ENCODE results near the gene ADORA1.

Gene ADORA1

GRCh38 chr1:203085528-203086406, 41.8 kb upstream of the ADORA1 start, which contains the start of gene MYOG:
TSS of gene MYOG (minus strand) at chr1:203086012. CDS start at chr1:203085961, 51 bp downstream.
- TF ChIP-seq, protein P1, sequence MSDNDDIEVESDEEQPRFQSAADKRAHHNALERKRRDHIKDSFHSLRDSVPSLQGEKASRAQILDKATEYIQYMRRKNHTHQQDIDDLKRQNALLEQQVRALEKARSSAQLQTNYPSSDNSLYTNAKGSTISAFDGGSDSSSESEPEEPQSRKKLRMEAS (IDR thresholded peaks at IDR 0.05) = no peak
- TF ChIP-seq CEBPB (IDR thresholded peaks at IDR 0.05) = no peak
- no peak for TF ChIP-seq RAD21 (IDR thresholded peaks at IDR 0.05; ENCODE audit: low read depth)
- TF ChIP-seq EP300 (IDR thresholded peaks at IDR 0.05; ENCODE audit: borderline replicate concordance) = no peak
- no peak for TF ChIP-seq EGR1 (IDR thresholded peaks at IDR 0.05)
- no peak for TF ChIP-seq TCF12 (IDR thresholded peaks at IDR 0.05; ENCODE audit: low read depth)
- TF ChIP-seq REST (IDR thresholded peaks at IDR 0.05; ENCODE audit: low read depth) = no peak
- TF ChIP-seq, protein P2, sequence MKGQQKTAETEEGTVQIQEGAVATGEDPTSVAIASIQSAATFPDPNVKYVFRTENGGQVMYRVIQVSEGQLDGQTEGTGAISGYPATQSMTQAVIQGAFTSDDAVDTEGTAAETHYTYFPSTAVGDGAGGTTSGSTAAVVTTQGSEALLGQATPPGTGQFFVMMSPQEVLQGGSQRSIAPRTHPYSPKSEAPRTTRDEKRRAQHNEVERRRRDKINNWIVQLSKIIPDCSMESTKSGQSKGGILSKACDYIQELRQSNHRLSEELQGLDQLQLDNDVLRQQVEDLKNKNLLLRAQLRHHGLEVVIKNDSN (IDR thresholded peaks at IDR 0.05) = no peak
- TF ChIP-seq YY1 (IDR thresholded peaks at IDR 0.05; ENCODE audit: low read depth) = no peak
- TF ChIP-seq ZBTB7A (IDR thresholded peaks at IDR 0.05; ENCODE audit: low read depth) = no peak
- TF ChIP-seq NFIC (IDR thresholded peaks at IDR 0.05) = no peak
- TF ChIP-seq FOXM1 (IDR thresholded peaks at IDR 0.05; ENCODE audit: borderline replicate concordance, low read depth) = no peak
- no peak for TF ChIP-seq TAF1 (IDR thresholded peaks at IDR 0.05; ENCODE audit: low read depth)
- TF ChIP-seq CREB1 (IDR thresholded peaks at IDR 0.05; ENCODE audit: low read depth) = no peak

- TF ChIP-seq TAF1 (IDR thresholded peaks at IDR 0.05; ENCODE audit: low read depth) = no peak
- TF ChIP-seq, protein P2 (IDR thresholded peaks at IDR 0.05) = no peak
- TF ChIP-seq NFIC (IDR thresholded peaks at IDR 0.05) = no peak
- no peak for TF ChIP-seq RAD21 (IDR thresholded peaks at IDR 0.05; ENCODE audit: low read depth)
- TF ChIP-seq CREB1 (IDR thresholded peaks at IDR 0.05; ENCODE audit: low read depth) = no peak
- TF ChIP-seq EP300 (IDR thresholded peaks at IDR 0.05; ENCODE audit: borderline replicate concordance) = no peak
- no peak for TF ChIP-seq TCF12 (IDR thresholded peaks at IDR 0.05; ENCODE audit: low read depth)
- no peak for TF ChIP-seq YY1 (IDR thresholded peaks at IDR 0.05; ENCODE audit: low read depth)
- no peak for TF ChIP-seq FOXM1 (IDR thresholded peaks at IDR 0.05; ENCODE audit: borderline replicate concordance, low read depth)
Observed at GRCh38 chr1:203086992-203087763, 40.3 kb upstream of the ADORA1 start.

DNA sequence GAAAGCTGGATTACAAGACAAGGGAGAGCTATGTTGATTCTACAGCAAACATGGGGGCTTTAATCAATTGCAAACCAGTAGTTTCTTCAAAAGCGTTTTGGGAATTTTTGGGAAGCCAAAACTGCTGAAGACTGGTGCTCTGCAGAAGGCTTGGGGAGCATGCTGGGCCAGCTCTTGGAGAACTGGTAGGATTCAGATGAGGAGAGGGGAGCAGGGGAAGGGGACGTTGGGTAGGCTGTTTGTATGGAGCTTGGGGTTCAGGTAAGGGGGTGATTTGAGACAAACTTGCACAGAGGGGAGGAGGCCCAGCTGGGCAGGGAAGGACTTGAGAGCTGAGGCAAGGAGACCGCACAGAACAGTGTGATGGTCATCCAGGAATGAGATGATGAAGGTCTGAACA, 39.1 kb upstream of the ADORA1 start:
- TF ChIP-seq TCF12 (IDR thresholded peaks at IDR 0.05; ENCODE audit: low read depth) (no peak), EP300 (IDR thresholded peaks at IDR 0.05; ENCODE audit: borderline replicate concordance) (no peak), FOXM1 (IDR thresholded peaks at IDR 0.05; ENCODE audit: borderline replicate concordance, low read depth) (no peak), YY1 (IDR thresholded peaks at IDR 0.05; ENCODE audit: low read depth) (no peak), CREB1 (IDR thresholded peaks at IDR 0.05; ENCODE audit: low read depth) (no peak), CEBPB (IDR thresholded peaks at IDR 0.05) (no peak)
- TF ChIP-seq, protein P2 (IDR thresholded peaks at IDR 0.05) = no peak

DNA sequence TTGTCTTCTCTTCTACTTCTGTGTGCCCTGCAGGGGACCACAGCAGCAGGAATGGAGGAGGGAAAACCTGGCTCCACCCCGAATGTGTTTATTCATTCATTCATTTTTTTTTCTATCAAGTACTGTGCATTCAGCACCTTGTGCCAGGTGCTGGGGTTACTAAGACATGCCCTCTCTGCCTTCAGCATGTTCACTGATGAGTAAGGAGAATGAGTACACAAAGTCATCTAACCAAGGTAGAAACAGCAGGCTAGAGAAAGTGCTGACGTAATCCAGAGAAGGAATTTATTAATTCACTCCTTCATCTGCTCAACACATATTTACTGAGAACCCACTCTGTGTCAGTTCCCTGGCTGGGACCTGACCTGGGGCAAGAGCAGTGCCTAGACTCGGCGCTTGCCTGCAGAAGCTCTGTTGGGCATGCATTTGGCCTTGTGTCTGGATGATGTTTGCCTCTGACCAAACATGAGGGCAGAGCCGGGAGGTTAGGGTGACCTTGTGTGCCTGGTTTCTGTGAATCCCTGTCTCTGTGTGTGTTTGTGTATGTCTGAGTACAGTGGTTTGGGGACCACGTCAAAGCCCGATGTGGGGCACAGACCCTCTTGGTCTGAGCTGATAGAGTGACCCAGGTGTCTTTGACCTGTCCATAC, 38.4 kb upstream of the ADORA1 start:
- TF ChIP-seq CREB1 (IDR thresholded peaks at IDR 0.05; ENCODE audit: low read depth) (no peak), ZBTB7A (IDR thresholded peaks at IDR 0.05; ENCODE audit: low read depth) (no peak), NFIC (IDR thresholded peaks at IDR 0.05) (no peak), EP300 (IDR thresholded peaks at IDR 0.05; ENCODE audit: borderline replicate concordance) (no peak), REST (IDR thresholded peaks at IDR 0.05; ENCODE audit: low read depth) (no peak), CEBPB (IDR thresholded peaks at IDR 0.05) (no peak), TEAD4 (IDR thresholded peaks at IDR 0.05) (no peak), YY1 (IDR thresholded peaks at IDR 0.05; ENCODE audit: low read depth) (no peak), TAF1 (IDR thresholded peaks at IDR 0.05; ENCODE audit: low read depth) (no peak), FOXM1 (IDR thresholded peaks at IDR 0.05; ENCODE audit: borderline replicate concordance, low read depth) (no peak), TCF12 (IDR thresholded peaks at IDR 0.05; ENCODE audit: low read depth) (no peak), EGR1 (IDR thresholded peaks at IDR 0.05) (no peak)
- TF ChIP-seq, protein P1 (IDR thresholded peaks at IDR 0.05) = no peak
- TF ChIP-seq, protein P2 (IDR thresholded peaks at IDR 0.05) = no peak

Measured in Ishikawa (cell line).